Karpas-422 (cell line): ENCODE data around the gene ZNF774. TPM values are rescaled to one million over a fixed set of nuclear protein-coding genes. Genes with fewer than 3 reads are reported as not detected.
A peak's percentile ranks its signal among the peaks of the same experiment; 100 is the strongest.

Source experiments
- DNase-seq: peaks from one replicate; pipeline ENCODE4 v3.0.0-alpha.2; 2015
- H2AFZ ChIP-seq: fragments of 200-600 bp; sonication (generic); 2 replicates; pipeline ENCODE4 v1.6.1; 2014; ENCODE audit warnings: antibody characterized with exemption, low read length, mixed read lengths
- H3K27ac ChIP-seq: fragments of 200-600 bp; sonication (generic); 2 replicates; pipeline ENCODE4 v1.5.1; 2014; ENCODE audit warnings: mild to moderate bottlenecking, low read length, moderate library complexity
- H3K27me3 ChIP-seq: fragments of 200-600 bp; sonication (generic); 2 replicates; pipeline ENCODE4 v1.6.1; 2014; ENCODE audit warnings: low read length, mixed read lengths
- H3K36me3 ChIP-seq: fragments of 200-600 bp; sonication (generic); 2 replicates; pipeline ENCODE4 v1.6.1; 2014; ENCODE audit warnings: low read length, mixed read lengths; ENCODE audit not compliant: insufficient read depth
- H3K4me1 ChIP-seq: fragments of 200-600 bp; sonication (generic); 2 replicates; pipeline ENCODE4 v1.6.1; 2014; ENCODE audit warnings: mild to moderate bottlenecking, low read length, mixed read lengths
- H3K4me2 ChIP-seq: fragments of 200-600 bp; sonication (generic); 2 replicates; pipeline ENCODE4 v1.6.1; 2014; ENCODE audit warnings: low read length, low read depth, mild to moderate bottlenecking; ENCODE audit not compliant: poor library complexity, severe bottlenecking
- H3K4me3 ChIP-seq: fragments of 200-600 bp; sonication (generic); 2 replicates; pipeline ENCODE4 v1.5.1; 2014; ENCODE audit warnings: mild to moderate bottlenecking, antibody characterized with exemption, low read length, mixed read lengths
- H3K79me2 ChIP-seq: fragments of 200-600 bp; sonication (generic); 2 replicates; pipeline ENCODE4 v1.6.1; 2014; ENCODE audit warnings: mild to moderate bottlenecking, low read length, mixed read lengths
- H3K9ac ChIP-seq: fragments of 200-600 bp; sonication (generic); 2 replicates; pipeline ENCODE4 v1.6.0; 2014; ENCODE audit warnings: low read length
- H3K9me2 ChIP-seq: fragments of 200-600 bp; sonication (generic), shearing (Covaris generic); replicated peaks from 2 replicates; pipeline ENCODE4 v1.6.0; 2014; ENCODE audit warnings: mild to moderate bottlenecking, low read length, moderate library complexity; ENCODE audit not compliant: insufficient read depth
- H3K9me3 ChIP-seq: fragments of 300-700, 200-600 bp; sonication (generic); 2 replicates; pipeline ENCODE4 v1.6.1; 2014; ENCODE audit warnings: low read length, mixed read lengths
- H4K20me1 ChIP-seq: fragments of 200-600 bp; sonication (generic); 2 replicates; pipeline ENCODE4 v1.6.1; 2014; ENCODE audit warnings: mild to moderate bottlenecking, antibody characterized with exemption, low read length, low read depth; ENCODE audit not compliant: insufficient read depth
- total RNA-seq: library from RNA; depleted of rRNA; stranded (reverse); fragments of >200 nt; shearing (Covaris generic); gene quantifications from 2 replicates; pipeline ENCODE4 v1.2.3, GENCODE V29; 2014; ENCODE audit warnings: low replicate concordance

ZNF774 gene
- total RNA-seq, 1 experiment from 2014 or later: 0.34 TPM

GRCh38 chr15:90396321-90396720, 44.2 kb downstream of the ZNF774 start:
- H4K20me1 ChIP-seq: 0 out of 2 replicates have a peak, but pooled peaks cover 3% of the 10 kb centered on the region
- no peaks in the 10 kb centered on the region for H3K9me2 ChIP-seq
- peaks cover 90% of the 10 kb centered on the region for H3K79me2 ChIP-seq
- no peak overlapping the region for H3K27ac ChIP-seq
- H3K27me3 ChIP-seq: no peaks in the 10 kb centered on the region
- no peak overlapping the region for H3K4me2 ChIP-seq
- H3K9ac ChIP-seq: no peak overlapping the region
- peaks cover 11% of the 10 kb centered on the region; the same call in 1 of the 2 replicates for H3K36me3 ChIP-seq
- peak; percentile 16 for DNase-seq
- H3K4me1 ChIP-seq: peaks cover 44% of the 10 kb centered on the region
- H2AFZ ChIP-seq: no peak overlapping the region
- no peaks in the 10 kb centered on the region for H3K9me3 ChIP-seq
- no peak overlapping the region for H3K4me3 ChIP-seq

- Histone ChIP-seq H3K9me2 (no peaks in the 10 kb centered on the region), H3K4me3 (peak overlapping the region; percentile 54), H3K4me2 (peak overlapping the region; percentile 74), H3K36me3 (no peaks in the 10 kb centered on the region), H3K4me1 (peaks cover 34% of the 10 kb centered on the region), H3K9me3 (no peaks in the 10 kb centered on the region), H3K9ac (peak overlapping the region; percentile 53), H3K27me3 (no peaks in the 10 kb centered on the region), H3K79me2 (peaks cover 93% of the 10 kb centered on the region), H2AFZ (no peak overlapping the region), H4K20me1 (0 out of 2 replicates have a peak, but pooled peaks cover 3% of the 10 kb centered on the region), H3K27ac (peak overlapping the region; percentile 83)
- no peak for DNase-seq
These were observed 48.1 kb downstream of the ZNF774 start for GRCh38 chr15:90400005-90400758.

- Histone ChIP-seq H3K9ac (peak overlapping the region; percentile 53), H3K4me1 (peaks cover 34% of the 10 kb centered on the region), H4K20me1 (0 out of 2 replicates have a peak, but pooled peaks cover 3% of the 10 kb centered on the region), H3K4me3 (peak overlapping the region; percentile 54), H3K36me3 (no peaks in the 10 kb centered on the region), H3K27me3 (no peaks in the 10 kb centered on the region), H2AFZ (no peak overlapping the region), H3K9me3 (no peaks in the 10 kb centered on the region), H3K4me2 (peak overlapping the region; percentile 74), H3K9me2 (no peaks in the 10 kb centered on the region), H3K79me2 (peaks cover 94% of the 10 kb centered on the region), H3K27ac (peak overlapping the region; percentile 83)
- peak; percentile 93 for DNase-seq
These were observed 48.8 kb downstream of the ZNF774 start for GRCh38 chr15:90400759-90401314.

- Histone ChIP-seq H3K9me3 (no peaks in the 10 kb centered on the region), H4K20me1 (no peaks in the 10 kb centered on the region), H3K36me3 (no peaks in the 10 kb centered on the region), H3K4me1 (peaks cover 34% of the 10 kb centered on the region), H3K9me2 (no peaks in the 10 kb centered on the region), H3K4me2 (peak overlapping the region; percentile 74), H3K27me3 (no peaks in the 10 kb centered on the region), H3K9ac (peak overlapping the region; percentile 53), H3K27ac (peak overlapping the region; percentile 83), H3K79me2 (peaks cover 94% of the 10 kb centered on the region), H2AFZ (no peak overlapping the region), H3K4me3 (peak overlapping the region; percentile 54)
- no peak for DNase-seq
These were observed 49.4 kb downstream of the ZNF774 start for GRCh38 chr15:90401495-90401894.

GRCh38 chr15:90402223-90402622, 50.1 kb downstream of the ZNF774 start:
- Histone ChIP-seq H3K27me3 (no peaks in the 10 kb centered on the region), H3K4me2 (no peak overlapping the region), H2AFZ (no peak overlapping the region), H3K4me1 (peaks cover 34% of the 10 kb centered on the region), H3K9ac (no peak overlapping the region), H4K20me1 (no peaks in the 10 kb centered on the region), H3K27ac (peak overlapping the region; percentile 83; the same call in 1 of the 2 replicates), H3K4me3 (no peak overlapping the region), H3K36me3 (no peaks in the 10 kb centered on the region), H3K9me3 (no peaks in the 10 kb centered on the region), H3K9me2 (no peaks in the 10 kb centered on the region), H3K79me2 (peaks cover 95% of the 10 kb centered on the region)
- DNase-seq: no peak

GRCh38 chr15:90402767-90403166, 50.7 kb downstream of the ZNF774 start:
- Histone ChIP-seq H3K4me2 (no peak overlapping the region), H4K20me1 (no peaks in the 10 kb centered on the region), H3K4me1 (peaks cover 34% of the 10 kb centered on the region), H3K36me3 (no peaks in the 10 kb centered on the region), H3K9me2 (no peaks in the 10 kb centered on the region), H3K27me3 (no peaks in the 10 kb centered on the region), H2AFZ (no peak overlapping the region), H3K27ac (no peak overlapping the region), H3K79me2 (peaks cover 99% of the 10 kb centered on the region), H3K9me3 (no peaks in the 10 kb centered on the region), H3K4me3 (no peak overlapping the region), H3K9ac (no peak overlapping the region)
- no peak for DNase-seq

- Histone ChIP-seq H3K79me2 (peaks cover 93% of the 10 kb centered on the region), H3K27me3 (no peaks in the 10 kb centered on the region), H3K4me1 (peaks cover 24% of the 10 kb centered on the region), H2AFZ (no peak overlapping the region), H3K36me3 (no peaks in the 10 kb centered on the region), H3K27ac (no peak overlapping the region), H3K9me2 (no peaks in the 10 kb centered on the region), H3K9me3 (no peaks in the 10 kb centered on the region), H3K4me2 (no peak overlapping the region), H3K9ac (no peak overlapping the region), H3K4me3 (no peak overlapping the region), H4K20me1 (no peaks in the 10 kb centered on the region)
- DNase-seq: no peak
These were observed 53.0 kb downstream of the ZNF774 start for GRCh38 chr15:90405055-90405607.

GRCh38 chr15:90407336-90407735, 55.3 kb downstream of the ZNF774 start:
- no peak overlapping the region for H3K4me2 ChIP-seq
- H3K9me3 ChIP-seq: no peaks in the 10 kb centered on the region
- H3K36me3 ChIP-seq: no peaks in the 10 kb centered on the region
- no peak overlapping the region for H3K9ac ChIP-seq
- H3K4me1 ChIP-seq: peaks cover 6% of the 10 kb centered on the region
- no peaks in the 10 kb centered on the region for H3K9me2 ChIP-seq
- H2AFZ ChIP-seq: no peak overlapping the region
- no peak overlapping the region for H3K27ac ChIP-seq
- H3K4me3 ChIP-seq: no peak overlapping the region
- no peak for DNase-seq
- H3K79me2 ChIP-seq: peaks cover 87% of the 10 kb centered on the region
- H3K27me3 ChIP-seq: no peaks in the 10 kb centered on the region
- no peaks in the 10 kb centered on the region for H4K20me1 ChIP-seq
